ENCODE measurements around the gene LRP1B.

Gene LRP1B

GRCh38 chr2:141611176-141611571 is 519.6 kb downstream of the LRP1B start:
- H3K4me3 ChIP-seq (ENCODE audit: low read depth in 1 of 2, low read length in 1 of 2) = no peak overlapping the region

GRCh38 chr2:141610564-141611175 is 520.1 kb downstream of the LRP1B start:
- Histone ChIP-seq H3K4me3 (ENCODE audit: low read depth in 1 of 2, low read length in 1 of 2) (no peak overlapping the region), H3K9me3 (no peaks in the 10 kb centered on the region), H3K27me3 (no peaks in the 10 kb centered on the region), H3K36me3 (no peaks in the 10 kb centered on the region), H3K4me1 (ENCODE audit: control insufficient read depth in 1 of 2, insufficient read depth in 1 of 2, low read depth in 1 of 2, low read length in 1 of 2) (no peaks in the 10 kb centered on the region), H3K27ac (no peak overlapping the region)
- TF ChIP-seq CTCF (IDR thresholded peaks at IDR 0.05) = no peak

More at GRCh38 chr2:141611176-141611571, 519.6 kb downstream of the LRP1B start:
- TF ChIP-seq CTCF (IDR thresholded peaks at IDR 0.05) = no peak
- Histone ChIP-seq H3K36me3 (no peaks in the 10 kb centered on the region), H3K4me1 (ENCODE audit: control insufficient read depth in 1 of 2, insufficient read depth in 1 of 2, low read depth in 1 of 2, low read length in 1 of 2) (no peaks in the 10 kb centered on the region), H3K9me3 (no peaks in the 10 kb centered on the region), H3K27me3 (no peaks in the 10 kb centered on the region), H3K27ac (no peak overlapping the region)

GRCh38 chr2:141605163-141605562 is 525.7 kb downstream of the LRP1B start:
- Histone ChIP-seq H3K9me3 (no peaks in the 10 kb centered on the region), H3K36me3 (no peaks in the 10 kb centered on the region), H3K4me3 (ENCODE audit: low read depth in 1 of 2, low read length in 1 of 2) (no peak overlapping the region), H3K27me3 (no peaks in the 10 kb centered on the region), H3K4me1 (ENCODE audit: control insufficient read depth in 1 of 2, insufficient read depth in 1 of 2, low read depth in 1 of 2, low read length in 1 of 2) (no peaks in the 10 kb centered on the region), H3K27ac (no peak overlapping the region)
- TF ChIP-seq CTCF (IDR thresholded peaks at IDR 0.05) = no peak

- no peaks in the 10 kb centered on the region for H3K9me3 ChIP-seq
- no peak for TF ChIP-seq CTCF (IDR thresholded peaks at IDR 0.05)
- H3K27me3 ChIP-seq = no peaks in the 10 kb centered on the region
- H3K27ac ChIP-seq = no peak overlapping the region
- no peaks in the 10 kb centered on the region for H3K36me3 ChIP-seq
- H3K4me1 ChIP-seq (ENCODE audit: control insufficient read depth in 1 of 2, insufficient read depth in 1 of 2, low read depth in 1 of 2, low read length in 1 of 2) = no peaks in the 10 kb centered on the region
- no peak overlapping the region for H3K4me3 ChIP-seq (ENCODE audit: low read depth in 1 of 2, low read length in 1 of 2)
Observed at GRCh38 chr2:141601511-141602152, 529.2 kb downstream of the LRP1B start.

- no peaks in the 10 kb centered on the region for H3K9me3 ChIP-seq
- H3K4me1 ChIP-seq (ENCODE audit: control insufficient read depth in 1 of 2, insufficient read depth in 1 of 2, low read depth in 1 of 2, low read length in 1 of 2) = no peaks in the 10 kb centered on the region
- H3K27ac ChIP-seq = no peak overlapping the region
- no peaks in the 10 kb centered on the region for H3K27me3 ChIP-seq
- H3K36me3 ChIP-seq = no peaks in the 10 kb centered on the region
- TF ChIP-seq CTCF (IDR thresholded peaks at IDR 0.05) = no peak
- H3K4me3 ChIP-seq (ENCODE audit: low read depth in 1 of 2, low read length in 1 of 2) = no peak overlapping the region
Observed at GRCh38 chr2:141599721-141600120, 531.1 kb downstream of the LRP1B start.

Measured in neutrophil (primary cell).